HG03342 (cell line): ENCODE results near the gene SNX13.
"Not testable (repeated sequence)": the region's sequence is repeated elsewhere in the genome, so short reads cannot be mapped to it uniquely, and the experiment has no call there.

Experiments used
- ATAC-seq: cut with Tn5 transposase; IDR thresholded peaks from one replicate; pipeline ENCODE4 v1.9.1; 2021; ENCODE audit warnings: mild to moderate bottlenecking, moderate library complexity; ENCODE audit not compliant: unreplicated experiment

The SNX13 gene

DNA sequence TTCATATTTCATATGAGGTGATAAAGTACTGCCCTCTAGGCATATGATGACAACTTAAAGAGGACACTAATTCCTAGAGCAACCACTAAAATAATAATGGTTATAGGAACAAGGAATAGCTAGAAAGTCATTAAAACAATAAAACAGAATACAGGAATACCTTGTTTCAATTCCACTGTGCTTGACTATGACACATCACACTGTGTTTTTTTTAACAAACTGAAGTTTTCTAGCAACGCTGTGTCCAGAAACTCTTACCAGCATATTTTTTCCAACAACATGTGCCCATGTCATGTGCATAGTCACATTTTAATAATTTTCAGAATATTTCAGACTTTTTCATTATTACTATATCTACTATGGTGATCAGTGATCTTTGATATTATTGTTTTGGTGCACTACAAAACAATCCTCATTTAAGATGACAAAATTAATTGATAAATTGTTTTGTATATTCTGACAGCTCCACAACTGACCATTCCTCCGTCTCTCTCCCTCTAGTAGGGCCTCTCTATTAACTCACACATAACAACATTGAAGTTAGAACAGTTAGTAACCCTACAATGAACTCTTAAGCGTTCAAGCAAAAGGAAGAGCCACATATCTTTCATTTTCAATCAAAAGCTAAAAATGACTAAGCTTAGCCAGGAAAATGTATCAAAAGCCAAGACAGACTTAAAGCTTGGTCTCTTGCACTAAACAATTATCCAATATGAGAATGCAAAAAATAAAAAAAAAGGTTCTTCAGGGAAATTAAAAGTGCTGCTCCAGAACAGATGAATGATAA, 85.8 kb downstream of the SNX13 start:
- ATAC-seq = no peak

DNA sequence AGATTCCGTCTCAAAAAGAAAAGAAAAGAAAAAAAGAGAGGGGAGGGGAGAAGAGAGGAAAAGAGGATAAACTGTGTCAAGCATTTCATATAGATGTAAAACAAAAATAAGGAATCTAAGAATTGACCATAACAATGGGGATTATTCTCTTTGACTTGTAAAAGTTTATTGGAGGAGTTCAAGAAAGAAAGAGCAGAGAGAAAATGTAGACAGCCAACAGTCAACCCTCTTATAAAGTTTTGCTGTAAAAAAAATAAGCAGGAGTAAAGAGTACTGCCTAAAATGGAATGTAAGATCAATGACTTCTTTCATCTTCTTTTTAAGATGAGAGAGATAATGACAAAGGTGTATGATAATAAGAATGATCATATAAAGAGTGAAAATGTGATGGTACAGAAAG, 87.9 kb downstream of the SNX13 start:
- no peak for ATAC-seq

DNA sequence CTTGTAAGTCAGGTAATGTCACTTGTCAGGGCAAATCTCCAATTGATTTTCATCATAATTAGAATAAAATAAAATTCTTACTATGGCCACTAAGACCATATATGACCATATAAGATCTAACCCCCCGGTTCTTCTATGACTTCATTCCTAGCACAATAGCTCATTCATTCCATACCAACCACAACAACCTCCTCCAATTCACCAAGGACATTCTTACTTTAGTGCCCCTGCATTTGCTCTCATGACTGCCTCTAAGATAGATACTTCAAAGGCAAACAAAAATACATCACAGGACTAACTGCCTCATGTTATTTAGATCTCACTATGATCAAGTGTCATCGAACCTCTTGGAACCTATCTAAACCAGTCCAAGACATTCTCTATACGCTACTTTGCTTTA, 90.8 kb downstream of the SNX13 start:
- no peak for ATAC-seq

DNA sequence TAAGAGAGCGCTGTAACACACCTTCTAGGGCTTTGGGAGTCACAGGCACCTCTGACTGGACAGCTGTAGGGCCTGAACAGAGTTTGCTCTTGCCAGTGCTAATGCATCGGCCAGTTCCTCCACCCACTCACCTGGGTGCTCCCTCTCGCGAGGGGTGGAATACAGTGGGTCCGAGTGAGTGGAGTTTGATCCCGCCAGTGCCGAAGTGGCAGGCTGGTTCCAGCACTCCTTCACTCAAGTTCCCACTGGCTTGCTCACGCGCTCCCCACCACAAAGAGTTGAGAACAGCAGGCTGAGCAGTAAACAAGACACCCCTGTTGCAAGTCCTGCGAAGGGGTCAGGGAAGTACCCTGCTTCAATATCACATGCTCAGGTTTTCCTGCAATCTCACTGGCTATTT, 91.8 kb downstream of the SNX13 start:
- ATAC-seq = no peak

DNA sequence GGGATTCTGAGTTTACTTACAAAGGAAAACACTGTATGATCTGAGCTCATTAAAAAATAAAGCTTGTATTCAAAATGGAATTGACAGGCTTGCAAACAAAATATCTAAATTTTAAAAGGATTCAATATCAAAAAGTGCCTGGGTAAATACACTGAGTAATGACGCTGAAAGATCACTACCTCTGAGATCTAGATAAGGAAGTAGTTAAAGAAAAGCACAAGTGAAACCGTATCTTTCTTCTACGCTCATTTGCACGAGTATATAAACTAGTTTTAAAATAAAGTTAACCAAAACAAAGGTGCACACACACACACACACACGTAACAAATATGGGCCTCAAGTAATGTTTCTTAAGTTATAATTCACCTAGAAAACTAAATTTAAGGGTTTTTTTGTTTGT, 93.4 kb downstream of the SNX13 start:
- no peak for ATAC-seq

DNA sequence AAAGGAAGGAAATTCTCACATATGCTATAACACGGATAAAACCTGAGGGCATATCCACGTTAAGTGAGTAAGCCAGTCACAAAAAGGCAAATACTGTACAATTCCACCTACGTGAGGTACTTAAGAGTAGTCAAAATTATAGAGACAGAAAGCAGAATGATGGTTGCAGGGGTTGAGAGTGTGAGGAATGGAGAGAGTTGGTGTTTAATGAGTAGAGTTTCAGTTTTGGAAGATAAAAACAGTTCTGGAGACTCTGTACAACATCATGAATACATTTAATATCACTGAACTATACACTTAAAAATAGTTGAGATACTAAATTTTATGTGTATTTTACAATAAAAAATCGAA, 95.1 kb downstream of the SNX13 start:
- ATAC-seq = no peak

DNA sequence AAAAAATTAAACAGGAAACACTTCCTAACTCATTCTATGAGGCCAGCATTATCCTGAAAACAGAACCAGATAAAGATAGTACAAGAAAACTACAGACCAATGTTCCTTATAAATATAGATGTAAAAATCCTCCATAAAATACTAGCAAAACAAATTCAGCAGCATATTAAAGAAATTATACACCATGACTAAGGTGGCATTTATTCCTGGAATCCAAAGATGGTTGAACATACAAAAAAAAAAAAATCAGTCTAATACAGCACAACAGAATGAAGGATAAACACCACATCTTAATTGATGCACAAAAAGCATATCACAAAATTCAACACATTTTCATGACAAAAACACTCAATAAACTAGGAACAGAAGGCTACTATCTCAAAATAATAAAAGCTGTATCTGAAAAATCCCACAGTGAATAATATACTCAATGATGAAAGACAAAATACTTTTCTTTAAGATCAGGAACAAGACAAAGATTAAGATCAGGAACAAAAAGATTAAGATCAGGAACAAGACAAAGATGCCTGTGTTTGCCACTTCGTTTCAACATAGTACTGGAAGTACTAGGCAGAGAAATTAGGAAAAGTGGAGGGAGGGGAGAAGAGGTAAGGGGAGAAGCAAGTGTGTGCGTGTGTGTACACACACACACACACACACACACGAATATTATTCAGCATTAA, 95.6 kb downstream of the SNX13 start:
- no peak for ATAC-seq

DNA sequence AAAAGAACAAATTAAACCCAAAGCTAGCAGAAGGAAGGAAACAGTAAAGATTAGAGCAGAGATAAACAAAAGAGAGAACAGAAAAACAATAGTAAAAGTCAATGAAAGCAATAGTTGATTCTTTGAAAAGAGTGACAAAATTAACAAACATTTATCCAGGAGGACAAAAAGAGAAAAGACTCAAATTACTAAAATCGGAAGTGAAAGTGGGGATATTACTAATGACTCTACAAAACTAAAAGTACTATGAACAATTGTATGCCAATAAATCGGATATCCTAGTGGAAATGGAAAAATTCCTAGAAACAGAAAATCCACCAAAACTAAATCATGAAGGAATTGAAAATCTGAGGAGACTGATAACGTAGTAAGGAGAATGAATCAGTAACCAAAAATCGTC, 96.3 kb downstream of the SNX13 start:
- ATAC-seq = no peak

DNA sequence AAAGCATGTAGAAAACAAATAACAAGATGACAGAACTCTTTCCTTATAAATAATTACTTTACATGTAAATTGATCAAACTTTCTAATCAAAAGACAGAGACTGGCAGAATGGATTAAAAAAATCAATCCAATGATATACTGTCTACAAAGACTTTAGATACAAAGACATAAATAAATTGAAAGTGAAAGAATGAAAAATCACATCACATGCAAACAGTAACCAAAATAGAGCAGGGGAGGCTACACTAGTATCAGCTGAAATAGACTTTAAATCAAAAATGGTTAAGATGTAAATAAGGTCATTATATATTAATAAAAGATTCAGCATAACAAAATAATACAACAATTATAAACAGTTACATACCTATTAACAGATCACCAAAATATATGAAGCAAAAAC, 97.3 kb downstream of the SNX13 start:
- no peak for ATAC-seq

DNA sequence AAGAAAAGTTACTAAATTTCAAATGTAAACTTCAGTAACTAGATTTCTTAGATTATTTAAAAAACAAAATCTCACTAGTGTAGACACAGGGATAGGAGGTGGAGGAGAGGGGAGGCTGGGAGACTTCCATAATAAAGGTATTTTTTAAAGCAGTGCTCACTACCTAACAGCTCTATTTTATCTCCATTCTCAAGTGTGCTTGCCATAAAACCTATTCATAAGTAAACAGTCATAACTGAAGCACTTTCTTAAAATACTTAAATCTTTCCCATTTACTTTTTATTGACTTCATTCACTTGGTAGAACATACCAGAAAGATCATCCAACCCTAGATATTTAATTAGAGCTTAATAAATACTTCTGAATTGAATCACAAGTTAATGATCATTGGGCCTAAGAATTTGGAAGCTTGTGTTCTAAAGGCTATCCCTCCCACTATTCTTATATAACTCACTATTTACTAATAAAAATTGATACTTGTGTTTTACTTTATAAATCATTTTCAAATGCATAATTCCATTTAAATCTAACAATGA, 107.4 kb downstream of the SNX13 start:
- ATAC-seq = no peak

DNA sequence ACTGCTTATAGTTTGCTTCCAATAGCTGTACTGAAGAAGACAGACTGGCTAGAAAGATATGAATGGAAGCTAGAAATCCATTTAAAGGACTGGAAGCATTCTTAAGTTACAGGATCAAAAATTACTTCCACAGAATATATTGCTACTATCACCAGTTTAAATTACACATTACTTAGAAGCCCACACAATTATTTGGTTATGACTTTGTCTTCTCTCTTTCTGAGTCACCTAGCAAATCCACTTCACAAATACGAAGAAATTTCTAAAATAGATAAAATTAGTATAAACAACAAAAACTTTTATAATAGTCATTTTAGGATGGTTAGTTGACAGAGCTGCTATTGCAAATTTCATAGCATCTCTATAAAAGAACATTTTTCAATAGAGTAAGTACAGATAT, 108.1 kb downstream of the SNX13 start:
- no peak for ATAC-seq

DNA sequence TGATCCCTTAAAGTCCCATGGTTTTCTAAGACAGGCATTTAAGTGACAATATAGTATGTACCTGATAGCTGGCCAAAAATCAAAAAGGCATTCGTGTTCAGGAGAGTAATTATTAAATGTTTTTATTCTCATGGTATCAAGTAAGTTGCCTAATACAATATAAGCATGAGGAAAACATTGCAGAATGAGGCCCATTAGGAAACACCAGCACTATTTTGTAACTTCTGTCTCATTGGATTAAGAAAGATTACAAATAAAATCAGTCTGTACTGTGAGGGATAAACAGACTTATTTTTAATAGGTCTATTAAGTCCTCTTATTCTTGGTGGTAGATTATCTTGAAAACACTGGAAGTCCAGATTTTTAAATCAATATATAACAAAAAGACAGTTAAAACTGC, 110.1 kb downstream of the SNX13 start:
- ATAC-seq = no peak

DNA sequence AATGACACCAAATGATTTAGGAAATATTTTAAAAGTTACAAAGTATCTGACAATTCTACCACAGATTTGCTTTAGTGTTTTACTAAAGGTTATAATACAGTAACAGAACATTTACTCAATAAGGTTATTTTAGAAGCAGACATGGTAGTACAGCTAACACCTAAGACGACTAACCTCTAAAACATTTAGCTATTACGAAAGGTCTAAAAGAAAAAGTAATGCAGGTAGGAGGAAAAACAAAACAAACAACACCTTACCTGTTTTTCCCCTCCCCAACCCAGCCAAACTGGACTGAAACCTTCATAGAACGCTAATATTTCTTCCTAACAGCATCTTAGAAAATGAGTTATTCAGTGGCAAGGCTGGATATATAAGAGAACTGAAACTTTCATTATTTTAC, 111.3 kb downstream of the SNX13 start:
- ATAC-seq = no peak

DNA sequence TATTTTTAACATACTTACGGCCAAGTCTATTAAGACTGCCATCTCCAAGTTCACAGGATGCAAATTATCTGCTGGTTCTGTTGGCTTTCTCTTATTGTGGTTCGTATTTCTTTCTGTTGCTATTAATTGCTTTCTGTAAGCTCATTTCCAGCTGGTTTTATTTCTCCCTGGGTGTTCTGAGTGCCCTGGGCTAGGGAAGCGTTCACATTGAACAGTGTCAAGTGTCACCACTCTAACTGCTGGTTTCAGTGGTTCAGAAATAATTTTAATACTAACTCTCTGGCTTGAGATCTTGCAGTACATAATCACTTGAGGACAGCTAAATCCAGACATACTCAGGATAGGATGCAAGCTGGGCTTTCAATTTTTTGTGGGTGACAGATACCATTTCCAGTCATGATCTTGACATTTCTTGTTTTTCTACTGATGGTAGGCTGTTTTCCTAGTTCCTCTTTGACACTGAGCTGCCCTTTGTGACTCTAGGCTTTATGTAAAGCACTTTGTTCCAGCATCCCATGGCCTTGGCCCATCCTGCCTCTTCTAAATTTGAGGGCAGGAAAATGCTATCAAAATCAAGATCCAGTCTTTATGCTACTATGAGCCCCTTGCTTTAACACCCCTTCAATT, 117.6 kb downstream of the SNX13 start:
- no peak for ATAC-seq

DNA sequence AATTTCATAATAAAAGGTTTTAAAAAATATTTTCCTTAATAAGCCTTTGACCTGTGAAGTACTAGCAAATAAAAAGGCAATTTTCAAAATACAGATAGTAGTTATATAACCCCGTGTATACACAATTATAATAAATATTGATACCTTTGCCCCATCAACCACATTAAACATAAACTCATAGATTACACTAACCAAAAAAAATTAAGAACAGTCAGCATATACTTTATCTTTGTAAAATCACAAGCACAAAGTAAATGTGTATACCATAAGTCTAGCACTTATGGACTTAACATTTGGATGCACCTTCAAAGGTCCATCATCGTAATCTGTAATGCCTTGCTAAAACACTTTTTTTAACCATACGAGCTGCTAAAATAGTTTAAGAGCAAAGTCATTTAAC, 123.4 kb downstream of the SNX13 start:
- no peak for ATAC-seq

DNA sequence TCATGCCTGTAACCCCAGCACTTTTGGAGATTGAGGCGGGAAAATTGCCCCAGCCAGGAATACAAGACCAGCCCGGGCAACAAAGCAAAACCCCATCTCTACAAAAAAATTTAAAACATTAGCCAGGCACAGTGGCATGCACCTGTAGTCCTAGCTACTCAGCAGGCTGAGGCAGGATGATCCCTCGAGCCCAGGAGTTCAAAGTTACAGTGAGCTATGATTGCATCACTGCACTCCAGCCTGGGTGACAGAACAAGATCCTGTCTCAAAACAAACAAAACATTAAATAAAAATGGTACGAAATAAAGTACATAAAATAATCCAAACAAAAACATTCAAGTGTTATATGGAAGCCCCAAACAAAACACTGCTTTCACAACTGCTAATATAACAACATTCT, 125.0 kb downstream of the SNX13 start:
- ATAC-seq = no peak

DNA sequence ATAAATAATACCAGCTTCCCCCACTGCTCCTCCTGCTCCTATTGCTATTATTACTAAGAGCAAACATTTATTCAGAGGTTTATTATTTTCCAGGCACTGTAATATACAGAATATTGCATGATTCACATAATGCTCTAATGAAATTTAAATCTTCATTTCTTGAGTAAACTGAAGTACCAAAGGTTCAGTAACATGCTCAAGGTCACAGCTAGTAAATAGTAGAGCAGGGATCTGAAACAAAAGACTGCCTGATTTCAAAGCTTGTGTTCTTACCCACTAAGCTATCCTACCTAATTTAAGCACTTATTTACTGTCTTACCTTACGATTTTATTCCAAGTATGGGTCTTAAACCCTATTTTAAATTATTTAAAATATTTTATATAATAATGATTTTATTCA, 126.2 kb downstream of the SNX13 start:
- ATAC-seq = no peak

DNA sequence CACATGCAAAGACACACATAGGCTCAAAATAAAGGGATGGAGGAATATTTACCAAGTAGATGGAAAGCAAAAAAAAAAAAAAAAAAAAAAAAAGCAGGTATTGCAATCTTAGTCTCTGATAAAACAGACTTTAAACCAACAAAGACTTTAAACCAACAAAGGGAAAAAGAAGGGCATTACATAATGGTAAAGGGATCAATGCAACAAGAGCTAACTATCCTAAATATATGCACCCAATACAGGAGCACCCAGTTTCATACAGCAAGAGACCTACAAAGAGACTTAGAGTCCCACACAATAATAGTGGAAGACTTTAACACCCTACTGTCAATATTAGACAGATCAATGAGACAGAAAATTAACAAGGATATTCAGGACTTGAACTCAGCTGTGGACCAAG, 131.1 kb downstream of the SNX13 start:
- not testable (repeated sequence) for ATAC-seq

DNA sequence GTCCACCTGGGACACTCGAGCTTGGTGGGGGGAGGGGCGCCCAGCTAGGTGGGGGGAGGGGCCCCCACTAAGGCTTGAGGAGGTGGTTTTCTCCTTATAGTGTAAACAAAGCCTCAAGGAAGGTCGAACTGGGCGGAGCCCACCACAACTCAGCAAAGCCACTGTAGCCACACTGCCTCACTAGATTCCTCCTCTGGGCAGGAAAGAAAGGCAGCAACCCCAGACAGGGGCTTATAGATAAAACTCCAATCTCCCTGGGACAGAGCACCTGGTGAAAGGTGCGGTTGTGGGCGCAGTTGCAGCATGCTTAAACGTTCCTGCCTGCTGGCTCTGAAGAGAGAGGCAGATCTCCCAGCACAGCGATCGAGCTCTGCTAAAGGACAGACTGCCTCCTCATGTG, 133.1 kb downstream of the SNX13 start:
- ATAC-seq = no peak

DNA sequence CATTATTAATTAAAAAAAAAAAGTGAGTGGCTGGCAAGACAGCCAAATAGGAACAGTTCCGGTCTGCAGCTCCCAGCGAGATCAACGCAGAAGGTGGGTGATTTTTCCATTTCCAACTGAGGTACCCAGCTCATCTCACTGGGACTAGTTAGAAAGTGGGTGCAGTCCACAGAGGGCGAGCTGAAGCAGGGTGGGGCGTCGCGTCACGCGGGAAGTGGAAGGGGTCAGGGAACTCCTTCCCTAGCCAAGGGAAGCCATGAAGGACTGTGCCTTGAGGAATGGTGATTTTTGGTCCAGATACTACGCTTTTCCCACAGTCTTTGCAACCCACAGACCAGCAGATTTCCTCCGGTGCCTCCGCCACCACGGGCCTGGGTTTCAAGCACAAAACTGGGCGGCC, 133.7 kb downstream of the SNX13 start:
- ATAC-seq = no peak

DNA sequence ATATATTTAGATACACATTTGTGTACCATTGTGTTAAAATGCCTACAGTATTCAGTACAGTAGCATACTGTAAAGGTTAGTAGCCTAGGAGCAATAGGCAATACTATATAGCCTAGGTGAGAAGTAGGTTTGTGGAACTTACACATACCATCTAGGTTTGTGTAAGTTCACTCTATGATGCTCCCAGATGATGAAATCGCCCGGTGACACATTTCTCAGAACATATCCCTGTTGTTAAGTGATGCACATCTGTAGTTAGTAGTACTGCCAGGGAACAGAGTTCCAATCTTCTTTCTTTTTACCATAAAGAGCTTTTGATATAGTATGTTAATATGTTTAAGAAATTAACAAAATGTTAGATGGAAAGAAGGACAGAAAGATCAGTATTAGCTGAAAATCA, 138.2 kb downstream of the SNX13 start:
- no peak for ATAC-seq
